CD4-positive, alpha-beta memory T cell (primary cell): ENCODE results near the gene DTHD1. TPM values are rescaled to one million over a fixed set of nuclear protein-coding genes. Genes with fewer than 3 reads are reported as not detected.

ENCODE experiments used
- CTCF ChIA-PET: fragments of 350-600 bp; sonication (Branson Sonifier 250); formaldehyde crosslinking; loops from one replicate; lab custom pipeline; 2021; ENCODE audit warnings: inconsistent platforms; ENCODE audit not compliant: partially characterized antibody; lab: Charles Lee
- POLR2A ChIA-PET: fragments of 350-600 bp; sonication (Branson Sonifier 250); formaldehyde crosslinking; loops from one replicate; lab custom pipeline; 2021; ENCODE audit not compliant: partially characterized antibody; lab: Charles Lee
- DNase-seq, 5 donors: peaks; one replicate each; pipeline versions ENCODE4 v3.0.0 to v3.0.0-alpha.2; 2020 to 2022; ENCODE audit warnings: mixed read lengths in 1 of 5
- H3K27ac ChIP-seq: one replicate; pipeline ENCODE4 v1.7.0; 2013; ENCODE audit warnings: low read depth, low read length
- H3K27me3 ChIP-seq: 2 replicates; pipeline ENCODE4 v1.7.0; 2013; ENCODE audit warnings: mild to moderate bottlenecking, low read length, moderate library complexity; ENCODE audit not compliant: insufficient read depth
- H3K36me3 ChIP-seq: 2 replicates; pipeline ENCODE4 v1.7.0; 2013; ENCODE audit warnings: mild to moderate bottlenecking, low read length, moderate library complexity; ENCODE audit not compliant: insufficient read depth
- H3K4me1 ChIP-seq: 2 replicates; pipeline ENCODE4 v1.7.0; 2013; ENCODE audit warnings: mild to moderate bottlenecking, low read length, moderate library complexity; ENCODE audit not compliant: insufficient read depth
- H3K4me3 ChIP-seq, 2 donors: one replicate each; pipeline ENCODE4 v1.7.0; 2013; ENCODE audit warnings: low read length in 2 of 2, mild to moderate bottlenecking in 1 of 2
- H3K9me3 ChIP-seq, 2 donors: one replicate each; pipeline ENCODE4 v1.7.0; 2013; ENCODE audit warnings: low read length in 2 of 2, control low read depth in 1 of 2; ENCODE audit not compliant: control insufficient read depth in 1 of 2
- H3K27ac Mint-ChIP-seq, 7 donors: one replicate each; pipeline ENCODE4 v1.8.0; 2020 to 2021; ENCODE audit warnings: mixed read lengths in 7 of 7, mild to moderate bottlenecking in 6 of 7, inconsistent platforms in 3 of 7, moderate library complexity in 3 of 7
- H3K27me3 Mint-ChIP-seq, 2 donors: one replicate each; pipeline ENCODE4 v1.8.0; 2020 to 2021; ENCODE audit warnings: mixed read lengths in 2 of 2
- H3K36me3 Mint-ChIP-seq, 2 donors: one replicate each; pipeline ENCODE4 v1.8.0; 2020 to 2021; ENCODE audit warnings: mixed read lengths in 2 of 2, inconsistent platforms in 1 of 2, mild to moderate bottlenecking in 1 of 2
- H3K4me1 Mint-ChIP-seq, 4 donors: one replicate each; pipeline ENCODE4 v1.8.0; 2020 to 2021; ENCODE audit warnings: mixed read lengths in 4 of 4, mild to moderate bottlenecking in 1 of 4
- H3K4me3 Mint-ChIP-seq, 8 donors: one replicate each; pipeline ENCODE4 v1.8.0; 2020 to 2021; ENCODE audit warnings: mixed read lengths in 8 of 8, mild to moderate bottlenecking in 7 of 8, moderate library complexity in 6 of 8, inconsistent platforms in 3 of 8
- H3K9me3 Mint-ChIP-seq, 8 donors: one replicate each; pipeline ENCODE4 v1.8.0; 2020 to 2021; ENCODE audit warnings: mixed read lengths in 8 of 8, mild to moderate bottlenecking in 5 of 8, inconsistent platforms in 3 of 8, moderate library complexity in 1 of 8
- intact Hi-C: fragments of 100-400 bp; cut with micrococcal nuclease; formaldehyde crosslinking; loops from one replicate; pipeline ENCODE4 v1.15.1; 2023
- polyA plus RNA-seq, 2 donors: library from polyadenylated mRNA; unstranded; fragments of 300-500 nt; fragmentation: Illumina TruSeq; gene quantifications; one replicate each; pipeline ENCODE4 v1.2.3, GENCODE V29; 2021
- total RNA-seq, 2 experiments: library from RNA; stranded (reverse); gene quantifications; one replicate each; pipeline ENCODE4 v1.2.3, GENCODE V29; 2021

The DTHD1 gene
- total and polyA plus RNA-seq, 4 experiments from 2014 or later = 0.16 to 1.4 (median 1.2) TPM; not detected in 1

DNA sequence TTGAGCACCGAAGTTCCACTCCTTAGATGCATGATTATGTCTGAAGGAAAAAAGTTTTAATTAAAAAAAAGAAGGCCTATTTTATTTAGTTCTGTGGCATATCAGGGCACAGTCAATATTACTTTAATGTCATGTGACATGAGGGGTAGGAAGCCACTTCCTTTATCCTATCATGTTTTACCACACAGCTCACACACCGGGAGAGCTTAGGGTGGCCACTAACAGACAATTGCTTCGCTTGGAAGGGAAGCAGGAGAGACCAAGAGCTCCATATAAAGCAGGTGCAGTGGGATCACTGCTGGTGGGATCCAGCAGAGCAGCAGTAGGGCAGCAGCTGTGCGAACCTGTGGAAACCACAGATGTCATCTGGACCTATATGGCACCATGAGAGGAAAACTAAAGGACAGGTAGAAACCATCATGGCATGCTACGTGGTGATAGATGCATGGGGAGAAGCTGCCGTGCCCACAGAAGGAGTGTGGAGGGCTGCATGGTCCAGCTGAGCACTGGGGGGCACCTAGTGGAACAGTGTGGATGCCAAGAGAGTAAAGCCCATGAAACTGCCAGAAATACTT is 52.0 kb downstream of the DTHD1 start:
- CTCF ChIA-PET = interaction anchor here (1.1 to 4.1 kb wide), 6 partner anchors 14 to 91 kb away, joined by 3 to 19 read pairs (median 4); partner anchors contain the start of gene ARAP2
- no peaks in the 10 kb centered on the region for H3K36me3 ChIP-seq
- Mint-ChIP-seq H3K4me1 (peaks cover 13 to 25% (median 17%) of the 10 kb centered on the region in 4 donors), H3K9me3 (no peaks in the 10 kb centered on the region), H3K27me3 (no peaks in the 10 kb centered on the region), H3K4me3 (peak overlapping the region in 1 of 8 donors; percentile 54), H3K36me3 (no peaks in the 10 kb centered on the region), H3K27ac (peak overlapping the region in 2 of 7 donors; percentile 5 to 21)
- intact Hi-C loops = no loop called here
- no peaks in the 10 kb centered on the region for H3K9me3 ChIP-seq
- H3K4me1 ChIP-seq = peaks cover 16% of the 10 kb centered on the region
- no peak overlapping the region for H3K4me3 ChIP-seq
- H3K27me3 ChIP-seq = no peaks in the 10 kb centered on the region
- POLR2A ChIA-PET = interaction anchor here (1.1 to 1.2 kb wide), 3 partner anchors 65 to 90 kb away, joined by 3 to 7 read pairs (median 4); partner anchors contain the start of gene ARAP2
- no peak overlapping the region for H3K27ac ChIP-seq
- no peak for DNase-seq

DNA sequence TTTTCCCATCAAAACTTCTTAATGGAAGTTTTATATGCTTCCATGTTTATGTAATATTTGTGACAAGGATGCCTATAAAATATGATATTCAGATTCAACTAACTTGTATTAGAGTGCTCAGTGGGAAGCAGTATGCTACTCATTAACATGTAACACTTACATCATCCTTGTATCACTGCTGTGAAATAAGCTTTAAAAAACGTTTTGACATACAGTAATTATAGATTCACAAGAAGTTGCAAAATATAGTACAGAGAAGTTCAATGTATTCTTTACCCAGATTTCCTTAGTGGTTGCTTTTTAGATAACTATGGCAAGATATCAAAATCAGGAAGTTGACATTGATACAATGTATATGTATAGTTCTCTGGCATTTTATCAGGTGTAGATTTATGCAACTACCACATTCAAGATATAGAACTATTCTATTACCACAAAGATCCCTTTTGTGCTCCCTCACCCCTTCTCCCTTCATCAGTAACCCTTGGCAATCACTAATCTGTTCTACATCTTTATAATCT is 56.3 kb downstream of the DTHD1 start:
- no peak for DNase-seq
- Histone ChIP-seq H3K4me3 (no peak overlapping the region), H3K27me3 (no peaks in the 10 kb centered on the region), H3K27ac (no peak overlapping the region), H3K9me3 (no peaks in the 10 kb centered on the region), H3K4me1 (peaks cover 16% of the 10 kb centered on the region), H3K36me3 (no peaks in the 10 kb centered on the region)
- Mint-ChIP-seq H3K4me3 (no peak overlapping the region), H3K9me3 (no peaks in the 10 kb centered on the region), H3K27me3 (no peaks in the 10 kb centered on the region), H3K27ac (peak overlapping the region in 2 of 7 donors; percentile 2 to 11), H3K4me1 (peaks cover 13 to 25% (median 17%) of the 10 kb centered on the region in 4 donors), H3K36me3 (no peaks in the 10 kb centered on the region)
- POLR2A ChIA-PET = no interaction called here
- CTCF ChIA-PET = no interaction called here
- intact Hi-C loops = no loop called here

DNA sequence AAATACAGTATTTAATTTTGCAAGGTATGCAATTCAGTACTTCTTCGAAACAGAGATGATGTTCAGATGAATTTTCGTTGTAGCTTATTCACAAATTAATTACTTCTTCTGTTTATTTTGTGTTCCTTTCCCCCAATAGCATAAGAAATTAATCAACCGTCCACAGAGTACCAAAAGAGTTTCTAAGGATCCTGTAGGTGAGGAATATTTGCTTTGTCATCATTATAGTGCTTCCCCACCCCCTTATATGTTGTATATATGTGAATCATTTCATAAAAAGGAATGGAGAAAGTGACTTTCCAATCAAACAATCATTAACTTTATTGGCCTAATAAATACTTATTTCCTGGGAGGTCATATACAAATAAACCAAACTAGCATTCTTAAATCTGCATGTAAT is 57.6 kb downstream of the DTHD1 start:
- Histone ChIP-seq H3K27me3 (no peaks in the 10 kb centered on the region), H3K4me3 (no peak overlapping the region), H3K27ac (no peak overlapping the region), H3K36me3 (no peaks in the 10 kb centered on the region), H3K4me1 (peaks cover 9% of the 10 kb centered on the region), H3K9me3 (no peaks in the 10 kb centered on the region)
- intact Hi-C loops = no loop called here
- Mint-ChIP-seq H3K36me3 (no peaks in the 10 kb centered on the region), H3K27ac (no peak overlapping the region), H3K27me3 (no peaks in the 10 kb centered on the region), H3K4me1 (peaks cover 7 to 20% (median 13%) of the 10 kb centered on the region in 4 donors), H3K4me3 (no peak overlapping the region), H3K9me3 (no peaks in the 10 kb centered on the region)
- DNase-seq = no peak
- ChIA-PET CTCF (interaction anchor here (1.2 to 2.5 kb wide), 2 partner anchors 12 to 61 kb away, joined by 4 to 9 read pairs; no protein-coding TSS in a partner anchor), POLR2A (no interaction called here)

DNA sequence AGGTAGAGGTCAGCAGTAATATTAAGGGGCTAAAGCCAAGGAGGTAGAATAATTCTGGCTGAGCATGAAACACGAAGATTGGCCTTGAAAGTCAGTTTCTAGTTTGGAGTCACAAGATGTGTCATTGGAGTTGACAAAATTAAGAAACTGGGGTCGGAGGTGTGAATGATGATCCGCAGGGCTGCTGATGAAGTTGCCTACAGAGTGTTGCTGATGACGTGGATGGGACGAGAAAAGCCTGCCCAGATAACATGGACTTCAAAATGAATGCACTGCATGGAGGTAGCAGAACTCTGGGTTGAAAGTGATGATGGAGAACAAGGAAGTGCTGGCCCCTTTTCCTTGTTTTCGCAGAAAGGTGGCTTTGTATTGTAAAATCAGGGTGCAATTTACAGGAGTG is 60.5 kb downstream of the DTHD1 start:
- CTCF ChIA-PET = no interaction called here
- no peak overlapping the region for H3K27ac ChIP-seq
- H3K27me3 Mint-ChIP-seq = no peaks in the 10 kb centered on the region

DNA sequence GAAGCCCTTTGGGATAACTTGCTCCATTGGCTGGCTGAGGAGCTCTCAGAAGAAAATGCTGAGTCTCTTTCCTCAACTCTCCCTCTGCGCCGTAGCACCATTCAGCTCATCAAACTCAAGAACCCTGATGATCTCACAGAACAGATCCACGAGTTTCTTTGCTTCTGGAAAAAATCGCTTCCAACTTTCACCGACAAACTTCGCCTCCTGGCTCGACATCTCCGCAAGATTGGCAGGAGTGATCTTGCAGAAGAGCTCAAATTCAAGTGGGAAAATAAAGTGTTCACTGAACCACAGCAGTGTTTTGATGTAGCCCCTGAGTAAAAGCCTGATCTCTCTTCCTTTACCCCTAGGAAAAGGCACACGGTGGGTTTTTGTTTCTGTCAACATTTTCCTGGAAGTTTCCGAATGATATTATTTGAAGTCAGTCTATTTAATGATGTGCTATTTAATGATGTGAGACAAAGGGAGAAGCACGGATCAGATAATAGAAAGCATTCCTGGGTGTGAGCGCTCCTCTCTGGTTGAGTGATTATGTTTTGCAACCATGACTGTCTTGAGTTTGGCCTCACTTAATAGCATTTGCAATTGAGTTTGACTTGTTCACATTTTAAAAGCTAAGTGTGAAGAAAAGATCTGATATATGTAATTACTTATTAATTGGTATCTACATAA is 62.2 kb downstream of the DTHD1 start:
- Histone ChIP-seq H3K36me3 (no peaks in the 10 kb centered on the region), H3K27ac (no peak overlapping the region), H3K4me3 (no peak overlapping the region), H3K9me3 (no peaks in the 10 kb centered on the region), H3K4me1 (no peaks in the 10 kb centered on the region), H3K27me3 (no peaks in the 10 kb centered on the region)
- intact Hi-C loops = no loop called here
- Mint-ChIP-seq H3K4me3 (no peak overlapping the region), H3K36me3 (no peaks in the 10 kb centered on the region), H3K9me3 (no peaks in the 10 kb centered on the region), H3K27me3 (no peaks in the 10 kb centered on the region), H3K27ac (no peak overlapping the region), H3K4me1 (peaks cover 5 to 8% (median 7%) of the 10 kb centered on the region in 4 donors)
- CTCF ChIA-PET = interaction anchor here (1.0 to 2.7 kb wide), 2 partner anchors 9 to 57 kb away, joined by 3 to 16 read pairs; no protein-coding TSS in a partner anchor
- no peak for DNase-seq
- POLR2A ChIA-PET = interaction anchor here (1.2 to 1.7 kb wide), 2 partner anchors 42 to 99 kb away, joined by 4 read pairs; partner anchors contain the start of gene ARAP2

More for the DNA sequence above, 60.5 kb downstream of the DTHD1 start:
- H3K9me3 Mint-ChIP-seq = no peaks in the 10 kb centered on the region
- Histone ChIP-seq H3K36me3 (no peaks in the 10 kb centered on the region), H3K4me1 (peaks cover 7% of the 10 kb centered on the region), H3K27me3 (no peaks in the 10 kb centered on the region), H3K9me3 (no peaks in the 10 kb centered on the region), H3K4me3 (no peak overlapping the region)
- DNase-seq = no peak
- intact Hi-C loops = no loop called here
- POLR2A ChIA-PET = no interaction called here
- H3K36me3 Mint-ChIP-seq = no peaks in the 10 kb centered on the region
- H3K27ac Mint-ChIP-seq = no peak overlapping the region
- H3K4me3 Mint-ChIP-seq = no peak overlapping the region
- peaks cover 2 to 13% (median 11%) of the 10 kb centered on the region in 4 donors for H3K4me1 Mint-ChIP-seq

DNA sequence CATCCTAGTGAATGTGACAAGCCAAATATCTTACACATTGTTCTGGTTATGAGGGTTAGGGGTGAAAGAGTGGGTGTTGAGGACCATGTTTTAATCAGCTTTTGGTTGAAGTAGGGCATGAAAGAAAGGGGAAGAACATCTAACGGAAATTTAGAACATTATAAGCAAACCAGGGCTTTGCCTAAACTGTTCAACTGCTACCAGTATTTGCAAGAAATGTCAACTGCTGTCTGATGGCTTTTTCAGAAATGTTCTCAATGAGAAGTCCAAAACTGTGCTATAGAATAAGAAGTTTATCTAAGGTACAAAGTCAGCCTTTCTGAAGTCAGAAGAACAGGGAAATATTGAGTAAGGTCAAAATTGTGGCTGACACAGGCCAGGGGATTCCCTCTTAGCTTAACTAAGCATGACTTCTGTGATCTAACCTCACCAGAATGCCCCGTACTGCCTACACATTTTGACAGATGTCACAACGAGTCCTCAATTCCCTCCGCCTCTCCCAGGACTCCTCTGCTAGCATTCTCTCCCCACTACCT is 67.1 kb downstream of the DTHD1 start:
- POLR2A ChIA-PET = interaction anchor here (2.0 kb wide), 1 partner anchor 104 kb away, joined by 8 read pairs; the partner anchor contains the start of gene ARAP2
- intact Hi-C loops = no loop called here
- peak in 1 of 5 donors; percentile 10 for DNase-seq
- Mint-ChIP-seq H3K27me3 (no peaks in the 10 kb centered on the region), H3K36me3 (no peaks in the 10 kb centered on the region), H3K4me1 (peaks cover 8 to 13% (median 8%) of the 10 kb centered on the region in 4 donors), H3K4me3 (no peak overlapping the region), H3K9me3 (no peaks in the 10 kb centered on the region), H3K27ac (peak overlapping the region in 5 of 7 donors; percentile 41 to 78 (median 58))
- CTCF ChIA-PET = interaction anchor here (0.9 to 4.2 kb wide), 6 partner anchors 23 to 55 kb away, joined by 3 to 105 read pairs (median 4); no protein-coding TSS in a partner anchor
- no peaks in the 10 kb centered on the region for H3K27me3 ChIP-seq
- no peaks in the 10 kb centered on the region for H3K9me3 ChIP-seq
- H3K27ac ChIP-seq = no peak overlapping the region
- H3K4me3 ChIP-seq = no peak overlapping the region
- no peaks in the 10 kb centered on the region for H3K4me1 ChIP-seq
- H3K36me3 ChIP-seq = no peaks in the 10 kb centered on the region
